HK-2 (cell line): ENCODE data around the gene RNASE7.
"Not testable (repeated sequence)": the region's sequence is repeated elsewhere in the genome, so short reads cannot be mapped to it uniquely, and the experiment has no call there.

Source experiments
- DNase-seq: peaks from one replicate; pipeline ENCODE4 v3.0.0-alpha.2; 2018; ENCODE audit not compliant: unreplicated experiment

The RNASE7 gene

GRCh38 chr14:21023817-21024584 lies 18.2 kb upstream of the RNASE7 start:
- no peak for DNase-seq

GRCh38 chr14:21024585-21025370 lies 17.4 kb upstream of the RNASE7 start, which contains the start of gene NDRG2:
Gene NDRG2 (minus strand): TSS chr14:21025061. CDS start chr14:21023315, 1,746 bp downstream.
- peak; percentile 51 for DNase-seq

- DNase-seq = no peak
These were observed 16.5 kb upstream of the RNASE7 start for GRCh38 chr14:21025371-21026273.

- no peak for DNase-seq
These were observed 15.7 kb upstream of the RNASE7 start for GRCh38 chr14:21026274-21026987.

- DNase-seq = no peak
These were observed 15.2 kb upstream of the RNASE7 start for GRCh38 chr14:21026988-21027315.

GRCh38 chr14:21029917-21030316 lies 12.2 kb upstream of the RNASE7 start, which contains the start of gene TPPP2:
Gene TPPP2 (plus strand): TSS chr14:21030217. CDS start chr14:21030582, 365 bp downstream.
- no peak for DNase-seq

- no peak for DNase-seq
These were observed 11.6 kb upstream of the RNASE7 start for GRCh38 chr14:21030531-21030930.

GRCh38 chr14:21032326-21033132 lies 9.6 kb upstream of the RNASE7 start:
- no peak for DNase-seq

- DNase-seq = no peak
These were observed 8.9 kb upstream of the RNASE7 start for GRCh38 chr14:21033133-21033698.

GRCh38 chr14:21034707-21035106 lies 7.5 kb upstream of the RNASE7 start, which contains the start of gene RNASE13:
Gene RNASE13 (minus strand): TSS chr14:21034807. CDS start chr14:21034288, 519 bp downstream.
- DNase-seq = no peak

- no peak for DNase-seq
These were observed 5.4 kb upstream of the RNASE7 start for GRCh38 chr14:21036751-21037150.

- no peak for DNase-seq
These were observed 5.0 kb upstream of the RNASE7 start for GRCh38 chr14:21037156-21037555.

GRCh38 chr14:21038441-21039422 lies 3.4 kb upstream of the RNASE7 start:
- no peak for DNase-seq

- DNase-seq = no peak
These were observed 2.4 kb upstream of the RNASE7 start for GRCh38 chr14:21039585-21040369.

- DNase-seq = no peak
These were observed 1.7 kb upstream of the RNASE7 start for GRCh38 chr14:21040370-21040925.

- DNase-seq = not testable (repeated sequence)
These were observed 1.2 kb upstream of the RNASE7 start for GRCh38 chr14:21040941-21041340.

GRCh38 chr14:21042918-21043317 lies 756 bp downstream of the RNASE7 start:
- no peak for DNase-seq
